IPS DF 6.9 (cell line): ENCODE measurements around the gene LHX1.
A peak's percentile ranks its signal among the peaks of the same experiment; 100 is the strongest.

ENCODE experiments used
- DNase-seq: peaks from one replicate; pipeline ENCODE4 v3.0.0-alpha.2; 2013; ENCODE audit warnings: low read depth, low spot score
- H3K27ac ChIP-seq: one replicate; pipeline ENCODE4 v1.5.1; 2013; ENCODE audit warnings: low read length, control low read depth
- H3K27me3 ChIP-seq: 2 replicates; pipeline ENCODE4 v1.6.1; 2013; ENCODE audit warnings: mild to moderate bottlenecking, low read length; ENCODE audit not compliant: control insufficient read depth, insufficient read depth
- H3K36me3 ChIP-seq: 2 replicates; pipeline ENCODE4 v1.6.1; 2013; ENCODE audit warnings: low read length; ENCODE audit not compliant: control insufficient read depth, insufficient read depth
- H3K4me1 ChIP-seq: 2 replicates; pipeline ENCODE4 v1.6.1; 2013; ENCODE audit warnings: low read length; ENCODE audit not compliant: control insufficient read depth, insufficient read depth
- H3K4me3 ChIP-seq: 2 replicates; pipeline ENCODE4 v1.5.1; 2013; ENCODE audit warnings: mild to moderate bottlenecking, low read length
- H3K9me3 ChIP-seq: 2 replicates; pipeline ENCODE4 v1.6.1; 2013; ENCODE audit warnings: low read length, inconsistent platforms; ENCODE audit not compliant: control insufficient read depth, insufficient read depth
- WGBS: extraction: QIAGEN DNeasy Blood & Tissue Kit; methylation state at CpG from one replicate; pipeline ENCODE4 v1.1.7; 2013; ENCODE audit warnings: mixed read lengths, missing lambda C conversion rate; ENCODE audit not compliant: insufficient read length, insufficient coverage; 5-methylcytosine and 5-hydroxymethylcytosine counted together

Gene LHX1

DNA sequence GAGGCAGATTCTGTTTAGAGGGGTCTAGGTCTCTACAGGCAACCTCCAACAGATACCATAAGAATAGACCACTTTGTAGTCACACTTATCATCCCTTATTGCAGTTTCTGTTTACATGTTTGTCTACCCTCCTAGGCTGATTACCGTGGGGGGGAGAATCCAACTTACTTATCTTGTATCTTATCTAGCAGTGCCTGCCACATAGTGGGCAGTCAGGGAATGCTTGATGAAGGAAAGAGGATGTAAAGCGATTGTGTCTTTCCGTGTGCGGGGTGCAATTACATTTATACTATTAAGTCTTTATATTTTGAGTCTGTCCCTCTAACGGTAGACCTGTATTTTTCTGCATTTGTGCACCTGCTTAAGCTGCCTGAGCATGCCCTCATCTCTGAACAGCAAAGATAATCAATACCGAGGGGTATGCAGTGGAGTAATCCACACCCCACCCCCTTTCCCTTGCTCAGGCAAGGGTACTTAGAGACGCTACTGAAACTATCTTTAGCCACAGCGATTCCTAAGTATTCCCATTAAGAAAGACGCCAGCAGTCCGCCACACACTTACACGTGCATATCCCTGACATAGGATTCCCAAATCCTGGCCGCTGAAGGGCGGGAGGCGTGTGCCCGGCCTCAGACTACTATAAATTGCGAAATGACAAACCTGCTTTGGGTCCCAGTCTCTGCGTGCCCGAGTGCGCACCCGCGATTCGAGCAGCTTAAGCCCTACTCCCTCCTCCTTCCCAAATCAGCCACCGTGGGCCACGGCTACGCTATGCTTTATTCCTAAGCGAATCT is 10.8 kb downstream of the LHX1 start:
- H3K27ac ChIP-seq: no peak overlapping the region
- peaks cover 7% of the 10 kb centered on the region for H3K4me1 ChIP-seq
- DNase-seq: no peak

DNA sequence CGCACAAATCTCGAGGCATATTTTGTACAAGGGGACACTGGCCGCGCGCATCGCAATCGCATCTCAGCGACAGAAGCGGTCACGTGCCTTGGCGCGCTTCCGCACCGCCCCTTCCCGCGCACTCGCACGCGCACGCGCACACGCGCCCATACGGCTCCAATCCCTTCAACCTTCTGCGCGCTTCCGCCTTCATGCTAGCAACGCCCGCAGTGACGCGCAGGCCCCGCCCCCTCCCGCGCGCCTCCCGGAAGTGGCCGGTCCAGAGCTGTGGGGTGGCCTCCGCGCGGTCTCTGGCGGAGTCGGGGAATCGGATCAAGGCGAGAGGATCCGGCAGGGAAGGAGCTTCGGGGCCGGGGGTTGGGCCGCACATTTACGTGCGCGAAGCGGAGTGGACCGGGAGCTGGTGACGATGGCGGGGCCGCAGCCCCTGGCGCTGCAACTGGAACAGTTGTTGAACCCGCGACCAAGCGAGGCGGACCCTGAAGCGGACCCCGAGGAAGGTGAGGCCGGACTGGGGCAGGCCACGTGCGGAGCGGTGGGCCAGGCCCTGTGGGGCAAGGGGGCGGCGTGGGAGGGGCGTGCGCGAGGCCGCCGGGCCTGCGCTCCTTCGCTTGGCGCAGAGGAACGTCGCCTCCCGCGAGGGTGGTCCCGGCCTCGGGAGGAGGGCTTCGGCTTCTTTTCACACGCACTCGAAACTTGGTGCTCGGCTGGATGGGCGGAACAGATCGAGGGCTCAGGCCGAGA is 11.6 kb downstream of the LHX1 start, which contains the start of gene AATF:
Gene AATF (plus strand): TSS at position 238 of the 744 bp plus-strand sequence. CDS start 172 bp downstream, at position 410.
- Histone ChIP-seq H3K9me3 (no peaks in the 10 kb centered on the region), H3K4me1 (peaks cover 7% of the 10 kb centered on the region; the same call in 1 of the 2 replicates), H3K36me3 (peaks cover 5% of the 10 kb centered on the region; the same call in 1 of the 2 replicates), H3K4me3 (peak within 1 kb of the TSS; percentile 62), H3K27me3 (peaks cover 34% of the 10 kb centered on the region), H3K27ac (no peak within 1 kb of the TSS)
- no peak for DNase-seq
- no CpG with 5 or more reads among the region's 90 CpGs for WGBS

More for the DNA sequence above, 10.8 kb downstream of the LHX1 start:
- H3K9me3 ChIP-seq: no peaks in the 10 kb centered on the region
- H3K36me3 ChIP-seq: no peaks in the 10 kb centered on the region
- WGBS: no CpG with 5 or more reads among the region's 26 CpGs
- H3K27me3 ChIP-seq: peaks cover 41% of the 10 kb centered on the region
- peak overlapping the region; percentile 62 for H3K4me3 ChIP-seq

DNA sequence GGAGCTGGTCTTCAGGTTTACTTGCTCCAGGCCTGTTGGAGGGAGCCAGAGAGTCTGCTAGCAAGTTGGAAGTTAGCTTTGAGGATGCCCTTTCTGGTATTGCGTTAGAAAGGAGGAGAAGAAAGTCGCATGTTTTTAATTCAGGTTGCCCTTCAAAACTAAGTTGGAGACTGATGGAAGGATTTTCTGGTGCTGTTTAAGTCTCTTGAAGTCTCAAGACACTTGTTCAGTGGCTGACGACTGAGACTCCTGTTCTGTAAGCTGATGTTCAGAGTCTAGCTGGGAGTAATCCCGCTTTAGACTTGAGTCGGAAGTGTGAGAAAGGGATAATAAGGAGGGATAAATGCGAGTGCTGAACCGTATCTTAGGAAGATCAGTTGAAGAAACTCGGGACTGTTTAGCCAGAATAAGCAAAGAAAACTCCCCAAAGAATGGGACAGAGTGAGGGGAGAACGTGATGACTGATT is 12.2 kb downstream of the LHX1 start:
- Histone ChIP-seq H3K27me3 (peaks cover 32% of the 10 kb centered on the region), H3K4me3 (peak overlapping the region; percentile 62; the same call in 1 of the 2 replicates), H3K9me3 (no peaks in the 10 kb centered on the region), H3K4me1 (peaks cover 7% of the 10 kb centered on the region; the same call in 1 of the 2 replicates), H3K36me3 (peaks cover 9% of the 10 kb centered on the region; the same call in 1 of the 2 replicates), H3K27ac (no peak overlapping the region)
- DNase-seq: no peak
- no CpG with 5 or more reads among the region's 9 CpGs for WGBS

DNA sequence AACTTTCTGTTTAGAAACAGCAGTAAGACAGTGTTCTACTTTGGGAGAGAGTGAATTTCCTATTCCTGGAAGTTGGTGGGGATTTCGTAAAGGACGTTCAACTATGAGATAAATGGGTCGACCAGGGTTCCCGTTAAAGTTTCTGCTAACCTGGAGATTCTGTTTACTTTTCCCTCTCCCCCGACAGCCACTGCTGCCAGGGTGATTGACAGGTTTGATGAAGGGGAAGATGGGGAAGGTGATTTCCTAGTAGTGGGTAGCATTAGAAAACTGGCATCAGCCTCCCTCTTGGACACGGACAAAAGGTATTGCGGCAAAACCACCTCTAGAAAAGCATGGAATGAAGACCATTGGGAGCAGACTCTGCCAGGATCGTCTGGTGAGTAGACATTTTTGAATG is 12.8 kb downstream of the LHX1 start:
- WGBS: no CpG with 5 or more reads among the region's 8 CpGs

DNA sequence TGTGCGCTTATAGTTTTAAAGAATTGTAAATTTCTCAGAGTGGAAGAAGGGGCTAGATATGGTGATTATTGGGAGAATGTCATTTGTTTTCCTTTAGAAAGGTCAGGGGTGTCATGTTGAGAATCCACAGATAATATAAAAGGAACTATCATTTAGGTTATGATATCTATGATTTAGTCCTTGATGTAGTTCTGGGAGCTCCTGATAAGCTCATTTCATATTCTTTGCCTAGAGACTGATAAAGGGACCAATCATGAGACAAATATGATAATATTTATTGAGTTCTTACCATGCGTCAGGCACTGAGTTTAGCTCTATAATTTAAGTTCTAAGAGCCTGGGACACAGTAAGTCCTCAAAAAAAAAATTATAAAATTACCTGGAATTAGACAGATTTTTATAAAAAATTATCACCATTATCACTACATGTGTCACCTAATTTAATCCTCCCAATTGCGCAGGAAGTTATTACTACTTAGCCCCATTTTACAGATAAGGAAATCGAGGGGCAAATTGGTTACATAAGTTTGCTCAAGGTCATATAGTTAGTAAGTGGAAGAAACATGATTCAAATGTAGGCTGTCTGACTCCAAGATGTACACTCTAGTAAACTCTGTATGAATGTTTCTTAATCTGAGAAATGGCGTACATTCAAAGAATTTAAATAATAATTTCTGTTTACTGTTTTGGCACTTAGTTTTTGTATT is 14.0 kb downstream of the LHX1 start:
- Histone ChIP-seq H3K36me3 (peaks cover 11% of the 10 kb centered on the region; the same call in 1 of the 2 replicates), H3K4me3 (no peak overlapping the region)

More for the DNA sequence above, 12.8 kb downstream of the LHX1 start:
- H3K36me3 ChIP-seq: peaks cover 11% of the 10 kb centered on the region; the same call in 1 of the 2 replicates
- DNase-seq: no peak
- H3K27me3 ChIP-seq: peaks cover 29% of the 10 kb centered on the region
- no peak overlapping the region for H3K27ac ChIP-seq
- peaks cover 7% of the 10 kb centered on the region; the same call in 1 of the 2 replicates for H3K4me1 ChIP-seq
- H3K4me3 ChIP-seq: no peak overlapping the region; the same call in 1 of the 2 replicates
- H3K9me3 ChIP-seq: no peaks in the 10 kb centered on the region

DNA sequence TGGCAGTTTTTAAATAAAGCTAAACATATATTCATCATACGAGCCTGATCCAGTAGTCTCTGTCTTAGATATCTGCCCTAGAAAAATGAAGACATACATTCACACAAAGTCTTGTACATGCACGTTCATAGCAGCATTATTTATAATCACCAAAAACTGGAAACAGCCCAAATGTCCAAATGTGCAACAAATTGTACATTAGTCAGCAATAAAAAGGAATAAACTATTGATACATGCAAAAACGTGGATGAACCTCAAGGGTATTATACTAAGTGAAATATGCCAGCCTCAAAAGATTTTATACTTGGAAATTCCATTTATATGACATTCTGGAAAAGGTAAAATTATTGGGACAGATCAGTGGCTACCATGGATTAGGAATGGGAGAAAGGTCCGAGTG is 34.2 kb downstream of the LHX1 start:
- DNase-seq: no peak
- H3K9me3 ChIP-seq: no peaks in the 10 kb centered on the region
- H3K27me3 ChIP-seq: no peaks in the 10 kb centered on the region
- WGBS: no CpG with 5 or more reads among the region's 4 CpGs
- no peaks in the 10 kb centered on the region for H3K4me1 ChIP-seq
- no peak overlapping the region for H3K4me3 ChIP-seq
- H3K36me3 ChIP-seq: no peaks in the 10 kb centered on the region
- H3K27ac ChIP-seq: no peak overlapping the region

More for the DNA sequence above, 14.0 kb downstream of the LHX1 start:
- no peak for DNase-seq
- Histone ChIP-seq H3K27me3 (peaks cover 20% of the 10 kb centered on the region), H3K27ac (no peak overlapping the region), H3K9me3 (no peaks in the 10 kb centered on the region), H3K4me1 (peaks cover 4% of the 10 kb centered on the region; the same call in 1 of the 2 replicates)
- no CpG with 5 or more reads among the region's 5 CpGs for WGBS

DNA sequence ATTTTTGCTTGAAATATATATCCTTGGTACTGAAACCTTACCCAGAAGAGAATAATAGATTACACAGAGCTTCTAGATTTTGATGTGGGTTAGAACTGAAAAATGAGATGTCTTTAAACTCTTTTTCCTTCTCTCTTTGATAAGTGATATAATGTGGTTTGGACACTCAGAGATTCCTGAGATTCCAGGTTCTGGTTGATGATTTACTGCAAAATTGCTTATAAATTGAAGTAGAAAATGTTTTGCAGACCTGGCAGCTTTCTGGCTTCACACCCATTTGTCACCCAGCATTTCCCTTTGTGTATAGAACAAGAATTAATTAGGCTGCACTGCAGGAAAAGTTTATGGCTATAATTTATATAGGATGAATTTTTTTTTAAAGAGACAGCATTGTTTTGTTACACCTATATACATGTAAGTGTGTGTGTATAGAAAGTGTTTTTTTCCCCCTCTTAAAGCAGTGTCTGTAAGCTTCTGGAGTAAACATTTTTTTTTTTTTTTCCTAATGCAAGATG is 35.0 kb downstream of the LHX1 start:
- H3K36me3 ChIP-seq: no peaks in the 10 kb centered on the region
- no peaks in the 10 kb centered on the region for H3K9me3 ChIP-seq
- no peak for DNase-seq
- H3K4me3 ChIP-seq: no peak overlapping the region
- no peak overlapping the region for H3K27ac ChIP-seq
- H3K27me3 ChIP-seq: no peaks in the 10 kb centered on the region
- no peaks in the 10 kb centered on the region for H3K4me1 ChIP-seq

GRCh38 chr17:36972905-36973304 is 35.6 kb downstream of the LHX1 start:
- no peak overlapping the region for H3K27ac ChIP-seq
- H3K4me1 ChIP-seq: no peaks in the 10 kb centered on the region
- no peaks in the 10 kb centered on the region for H3K36me3 ChIP-seq
- no peaks in the 10 kb centered on the region for H3K27me3 ChIP-seq
- no peak overlapping the region for H3K4me3 ChIP-seq
- WGBS: no CpG with 5 or more reads among the region's 1 CpG
- DNase-seq: no peak
- no peaks in the 10 kb centered on the region for H3K9me3 ChIP-seq

DNA sequence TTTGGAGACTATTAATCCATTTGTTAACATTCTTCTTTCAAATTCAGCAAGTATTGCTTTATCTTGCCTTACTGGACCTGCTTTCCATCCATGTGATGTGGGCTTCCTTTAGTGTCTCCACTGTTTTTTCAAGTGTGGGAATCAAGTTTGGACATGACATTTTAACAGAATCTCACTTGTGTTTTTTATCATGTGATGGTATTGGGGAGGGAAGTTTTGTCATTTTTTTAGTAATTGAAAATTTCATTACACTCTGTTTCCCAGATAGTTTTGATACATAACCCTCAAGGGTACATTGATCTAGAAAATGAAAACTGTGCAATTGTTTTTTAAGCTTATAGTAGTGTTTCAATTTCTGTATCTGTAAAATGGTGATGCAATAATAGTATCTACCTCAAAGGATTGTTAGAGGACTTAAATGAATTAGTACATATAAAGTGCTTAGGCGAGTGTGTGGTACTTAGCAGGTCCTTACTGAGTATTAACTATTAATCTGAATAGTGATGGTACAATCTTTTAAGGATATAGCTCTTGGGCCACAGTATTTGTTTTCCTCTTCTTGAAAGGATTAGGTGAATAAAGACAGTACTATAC is 38.7 kb downstream of the LHX1 start:
- DNase-seq: no peak
- H3K27me3 ChIP-seq: no peaks in the 10 kb centered on the region
- H3K27ac ChIP-seq: no peak overlapping the region
- no peak overlapping the region for H3K4me3 ChIP-seq
- no peaks in the 10 kb centered on the region for H3K36me3 ChIP-seq
- no peaks in the 10 kb centered on the region for H3K4me1 ChIP-seq
- no CpG with 5 or more reads among the region's 1 CpG for WGBS
- no peaks in the 10 kb centered on the region for H3K9me3 ChIP-seq
